Fibroblast of gingiva (primary cell): ENCODE measurements around the gene TRAF3IP3.

Source experiments
- DNase-seq: peaks from one replicate; pipeline ENCODE4 v3.0.0-alpha.2; 2011; ENCODE audit warnings: low read depth

Gene TRAF3IP3, protein sequence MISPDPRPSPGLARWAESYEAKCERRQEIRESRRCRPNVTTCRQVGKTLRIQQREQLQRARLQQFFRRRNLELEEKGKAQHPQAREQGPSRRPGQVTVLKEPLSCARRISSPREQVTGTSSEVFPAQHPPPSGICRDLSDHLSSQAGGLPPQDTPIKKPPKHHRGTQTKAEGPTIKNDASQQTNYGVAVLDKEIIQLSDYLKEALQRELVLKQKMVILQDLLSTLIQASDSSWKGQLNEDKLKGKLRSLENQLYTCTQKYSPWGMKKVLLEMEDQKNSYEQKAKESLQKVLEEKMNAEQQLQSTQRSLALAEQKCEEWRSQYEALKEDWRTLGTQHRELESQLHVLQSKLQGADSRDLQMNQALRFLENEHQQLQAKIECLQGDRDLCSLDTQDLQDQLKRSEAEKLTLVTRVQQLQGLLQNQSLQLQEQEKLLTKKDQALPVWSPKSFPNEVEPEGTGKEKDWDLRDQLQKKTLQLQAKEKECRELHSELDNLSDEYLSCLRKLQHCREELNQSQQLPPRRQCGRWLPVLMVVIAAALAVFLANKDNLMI

DNA sequence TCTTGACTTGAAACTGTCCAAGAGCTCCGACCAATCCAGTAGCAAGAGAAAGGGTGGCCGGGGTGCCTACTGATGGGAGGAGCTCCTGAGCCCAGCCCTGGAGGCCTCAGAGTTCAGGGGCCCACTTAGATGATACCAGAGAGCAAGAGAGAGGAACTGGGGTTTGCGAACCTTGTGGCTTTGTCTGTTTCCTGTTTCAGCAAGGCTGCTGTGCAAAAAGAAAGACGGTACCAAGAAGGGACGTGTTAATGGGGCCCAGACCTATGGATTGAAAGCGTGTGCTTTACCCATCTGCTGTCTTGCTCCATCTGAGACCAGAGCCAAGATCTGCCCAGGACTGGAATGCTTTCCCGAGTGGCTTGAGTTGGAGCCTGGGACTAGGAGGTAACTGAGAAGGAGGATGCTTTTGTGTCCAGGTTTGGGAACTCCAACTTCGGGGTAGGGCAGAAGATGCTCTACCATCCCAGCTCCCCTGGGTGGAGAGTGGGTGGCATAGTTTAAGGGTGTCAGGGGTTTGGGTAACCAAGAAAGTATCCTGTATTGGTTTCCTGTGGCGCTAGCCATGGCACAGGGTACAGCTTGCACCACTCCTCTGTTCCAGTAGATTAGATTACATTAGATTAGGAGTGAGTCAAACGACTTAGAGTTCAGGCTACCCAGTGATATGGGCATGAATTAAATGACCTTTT lies at the start of gene TRAF3IP3:
Gene TRAF3IP3 (plus strand): TSS at position 128 of the 689 bp plus-strand sequence. CDS start 3,987 bp downstream, outside the sequence.
- DNase-seq = no peak

DNA sequence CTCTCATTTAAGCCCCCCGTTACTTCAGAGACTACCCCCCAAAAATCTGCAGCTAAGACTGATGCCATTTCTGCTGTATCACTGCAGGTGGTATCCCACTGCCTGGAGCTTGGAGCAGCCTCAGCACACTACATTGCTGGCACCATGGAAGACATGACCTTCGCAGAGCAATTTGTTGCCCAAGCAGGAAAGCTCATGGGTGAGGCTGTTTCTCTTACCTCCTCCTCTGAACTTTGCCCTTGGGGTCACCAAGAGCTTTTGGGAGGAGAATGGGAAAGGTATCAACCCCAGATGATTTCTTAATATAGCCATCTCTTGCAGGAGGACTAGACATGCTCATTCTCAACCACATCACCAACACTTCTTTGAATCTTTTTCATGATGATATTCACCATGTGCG lies 49.2 kb upstream of the TRAF3IP3 start:
- DNase-seq = no peak

DNA sequence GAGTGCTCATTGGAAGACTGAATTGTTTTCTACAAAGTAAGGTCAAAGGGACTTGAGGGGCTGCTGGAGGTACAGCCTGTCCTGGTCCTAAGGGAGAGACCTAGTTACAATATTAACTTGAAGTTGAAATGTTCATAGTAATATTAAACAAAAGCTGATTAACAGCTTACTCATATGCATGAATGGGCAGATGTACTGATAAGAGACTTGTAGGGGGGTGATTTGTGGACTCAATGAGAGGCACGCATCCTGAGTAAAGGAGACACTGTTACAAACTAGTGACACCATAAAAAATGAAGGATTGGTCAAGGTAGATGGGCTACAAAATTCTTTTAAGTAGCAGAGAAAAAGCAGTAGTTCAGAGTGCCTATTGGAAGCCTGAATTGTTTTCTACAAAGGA lies 48.5 kb upstream of the TRAF3IP3 start:
- DNase-seq = no peak

DNA sequence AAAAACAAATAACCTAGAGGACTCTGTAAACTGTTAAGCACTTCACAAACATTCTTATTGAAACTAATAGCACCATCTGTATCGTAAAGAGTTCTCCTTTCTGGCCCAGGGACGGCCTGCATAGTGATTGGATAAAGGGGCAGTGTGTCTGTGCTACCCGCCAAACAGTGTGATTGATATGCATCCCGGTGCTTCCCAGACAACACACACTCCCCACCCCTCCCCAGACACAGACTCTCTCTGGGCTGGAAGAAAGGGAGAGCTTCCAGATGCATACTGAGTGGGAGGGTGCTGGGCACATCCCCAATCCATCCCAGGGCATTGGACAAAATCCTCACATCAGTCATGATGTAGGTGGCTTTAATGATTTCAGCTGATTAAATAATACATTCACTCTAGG lies 47.6 kb upstream of the TRAF3IP3 start:
- no peak for DNase-seq

DNA sequence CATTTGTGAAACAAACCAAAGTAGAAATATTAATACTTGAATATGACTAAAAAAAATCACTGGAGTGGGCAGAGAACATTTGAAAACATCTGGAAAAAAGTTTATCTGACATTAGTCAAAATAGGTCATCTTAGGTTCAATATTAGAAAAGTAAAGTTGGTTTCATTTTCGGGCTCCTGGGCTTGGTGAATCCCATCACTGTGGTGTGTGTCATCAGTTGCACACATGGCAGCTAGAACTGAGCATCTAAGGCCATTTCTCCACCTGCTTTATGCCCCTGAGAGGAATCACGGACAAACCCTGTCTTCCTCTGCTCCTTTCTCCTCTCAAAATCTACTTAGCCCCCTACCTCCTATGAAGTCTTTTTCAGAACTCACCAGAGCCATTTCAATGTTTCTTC lies 45.8 kb upstream of the TRAF3IP3 start:
- DNase-seq = no peak

DNA sequence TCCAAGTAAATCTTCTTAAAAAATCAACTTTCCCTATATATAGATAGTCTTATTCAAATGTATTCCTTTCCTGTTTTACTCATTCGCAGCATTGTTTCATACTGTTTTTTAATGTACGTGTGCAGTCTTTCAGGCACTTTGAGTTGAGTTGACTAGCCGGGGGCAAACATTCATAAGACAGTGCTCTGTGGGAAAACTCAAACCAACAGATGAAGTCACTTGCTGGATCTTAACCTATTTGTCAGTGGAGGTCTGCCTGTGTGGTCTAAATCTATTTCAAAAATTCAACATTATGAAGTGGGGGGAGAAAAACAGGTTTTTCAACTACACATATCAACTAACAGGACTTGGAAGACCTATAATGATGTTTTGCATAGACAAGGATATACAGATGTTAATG lies 45.0 kb upstream of the TRAF3IP3 start:
- no peak for DNase-seq

DNA sequence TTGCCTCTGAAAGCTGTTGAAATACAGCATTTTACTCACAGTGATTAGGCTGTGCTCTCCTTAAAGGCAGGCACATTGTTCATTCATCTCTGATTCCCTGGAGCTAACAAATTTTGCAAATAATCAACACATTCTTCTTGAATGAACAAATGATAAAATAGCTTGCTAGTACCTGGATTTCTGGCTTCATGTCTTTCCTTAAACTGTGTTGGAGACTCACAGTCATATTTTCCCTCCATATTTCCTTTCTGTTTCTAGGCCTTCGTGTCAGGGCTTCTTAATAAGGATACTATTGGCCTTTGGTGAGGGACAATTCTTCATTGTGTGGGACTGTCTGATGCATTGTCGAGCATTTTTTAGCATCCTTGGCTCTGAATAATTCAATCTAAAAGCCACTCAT lies 41.5 kb upstream of the TRAF3IP3 start:
- no peak for DNase-seq

DNA sequence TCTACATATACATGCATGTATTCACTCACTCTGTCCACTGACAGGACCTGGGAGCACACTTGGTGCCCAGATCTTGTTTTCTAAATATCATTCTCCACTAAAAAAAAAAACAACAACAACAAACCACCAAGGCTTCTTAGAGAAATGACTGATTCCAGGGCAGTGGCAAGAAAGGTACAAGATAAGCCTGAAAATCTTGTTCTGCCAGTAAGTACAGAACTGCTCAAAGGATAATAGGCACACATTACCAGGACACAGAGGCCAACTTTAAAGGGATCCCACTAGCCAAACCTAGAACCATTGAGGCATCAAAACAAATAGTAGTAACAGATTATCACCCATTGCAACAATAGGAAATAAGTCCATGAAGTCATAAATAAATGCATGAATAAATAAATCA lies 40.5 kb upstream of the TRAF3IP3 start:
- no peak for DNase-seq

DNA sequence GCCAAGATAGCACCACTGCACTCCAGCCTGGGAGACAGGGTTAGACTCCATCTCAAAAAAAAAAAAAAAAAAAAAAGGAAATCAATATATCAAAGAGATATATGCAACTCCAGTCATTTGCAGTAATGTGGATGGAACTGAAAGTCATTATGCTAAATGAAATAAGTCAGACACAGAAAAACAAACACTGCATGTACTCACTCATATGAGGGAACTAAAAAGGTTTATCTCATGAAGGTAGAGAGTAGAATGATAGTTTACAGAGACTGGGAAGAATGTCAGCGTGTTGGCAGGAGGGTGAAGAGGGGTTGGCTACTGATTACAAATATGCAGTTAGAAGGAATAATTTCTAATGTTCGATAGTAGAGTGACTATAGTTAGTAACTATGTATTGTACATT lies 38.0 kb upstream of the TRAF3IP3 start:
- no peak for DNase-seq

DNA sequence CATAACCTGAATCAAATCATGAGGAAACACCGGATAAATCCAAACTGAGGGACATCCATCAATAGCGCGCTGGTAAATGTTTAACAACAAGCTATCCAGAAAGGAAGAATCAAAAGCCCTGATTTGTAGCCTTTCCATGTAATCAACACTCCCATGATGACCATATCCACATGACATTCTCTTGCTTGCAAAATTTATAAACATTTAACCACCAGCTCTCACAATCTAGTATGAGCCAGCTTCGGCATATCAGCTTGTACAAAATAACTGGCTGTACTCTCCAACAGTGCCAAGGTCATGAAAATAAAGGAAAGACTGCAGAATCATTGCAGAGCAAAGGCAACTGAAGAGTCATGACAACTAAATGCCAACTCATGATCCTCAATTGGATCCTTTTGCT lies 35.5 kb upstream of the TRAF3IP3 start:
- peak; percentile 61 for DNase-seq

DNA sequence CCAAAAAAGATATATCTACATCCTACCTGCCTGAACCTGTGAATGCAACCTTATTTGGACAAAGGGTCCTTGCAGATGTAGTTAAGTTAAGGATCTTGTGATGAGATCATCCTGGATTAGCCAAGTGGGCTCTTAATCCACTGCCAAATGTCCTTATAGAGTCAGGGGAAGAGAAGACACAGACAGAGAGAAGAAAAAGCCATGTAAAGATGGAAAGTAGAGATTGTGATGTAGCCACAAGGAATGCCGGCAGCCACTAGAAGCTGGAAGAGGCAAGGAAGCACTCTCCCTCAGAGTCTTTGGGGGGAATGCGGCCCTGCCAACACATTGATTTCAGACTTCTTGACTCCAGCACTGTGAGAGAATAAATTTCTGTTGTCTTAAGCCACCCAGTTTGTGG lies 35.0 kb upstream of the TRAF3IP3 start:
- no peak for DNase-seq

DNA sequence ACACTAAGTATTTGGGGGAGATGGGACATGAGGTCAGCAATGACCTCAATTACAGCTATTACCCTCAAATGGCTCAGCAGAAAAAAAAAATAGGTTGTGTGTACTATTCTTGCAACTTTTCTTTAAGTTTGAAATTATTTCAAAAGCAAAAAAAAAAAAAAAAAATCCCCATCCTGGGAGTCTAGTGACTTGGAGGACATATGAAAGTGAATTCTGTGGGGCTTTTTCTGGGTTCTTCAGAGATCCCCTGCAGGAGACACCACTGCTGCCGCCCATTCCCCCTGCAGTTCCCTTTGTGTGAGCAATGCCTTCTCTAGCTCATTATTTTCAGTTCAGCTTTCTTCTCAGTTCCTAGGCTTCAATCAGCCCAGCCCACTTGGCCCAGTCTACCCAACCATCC lies 34.5 kb upstream of the TRAF3IP3 start:
- DNase-seq = no peak

DNA sequence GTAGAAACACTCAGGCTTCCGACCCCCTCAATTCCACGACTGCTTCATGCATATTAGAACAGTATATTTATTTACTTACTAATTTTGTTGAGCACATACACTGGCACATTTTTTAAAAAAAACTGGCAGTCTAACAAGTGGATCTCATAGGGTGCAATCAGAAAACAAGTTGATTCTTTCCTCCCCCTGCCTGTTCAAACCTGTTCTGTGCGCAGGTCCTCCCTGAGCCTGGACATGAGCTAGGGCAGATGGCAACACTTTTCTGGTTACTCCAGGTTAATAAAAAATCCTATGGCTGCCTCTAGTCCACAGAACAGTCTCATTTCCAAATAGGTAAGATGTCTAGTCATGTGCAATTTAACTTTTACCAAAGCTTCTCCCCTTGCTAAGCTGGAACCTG lies 32.6 kb upstream of the TRAF3IP3 start:
- DNase-seq = no peak

DNA sequence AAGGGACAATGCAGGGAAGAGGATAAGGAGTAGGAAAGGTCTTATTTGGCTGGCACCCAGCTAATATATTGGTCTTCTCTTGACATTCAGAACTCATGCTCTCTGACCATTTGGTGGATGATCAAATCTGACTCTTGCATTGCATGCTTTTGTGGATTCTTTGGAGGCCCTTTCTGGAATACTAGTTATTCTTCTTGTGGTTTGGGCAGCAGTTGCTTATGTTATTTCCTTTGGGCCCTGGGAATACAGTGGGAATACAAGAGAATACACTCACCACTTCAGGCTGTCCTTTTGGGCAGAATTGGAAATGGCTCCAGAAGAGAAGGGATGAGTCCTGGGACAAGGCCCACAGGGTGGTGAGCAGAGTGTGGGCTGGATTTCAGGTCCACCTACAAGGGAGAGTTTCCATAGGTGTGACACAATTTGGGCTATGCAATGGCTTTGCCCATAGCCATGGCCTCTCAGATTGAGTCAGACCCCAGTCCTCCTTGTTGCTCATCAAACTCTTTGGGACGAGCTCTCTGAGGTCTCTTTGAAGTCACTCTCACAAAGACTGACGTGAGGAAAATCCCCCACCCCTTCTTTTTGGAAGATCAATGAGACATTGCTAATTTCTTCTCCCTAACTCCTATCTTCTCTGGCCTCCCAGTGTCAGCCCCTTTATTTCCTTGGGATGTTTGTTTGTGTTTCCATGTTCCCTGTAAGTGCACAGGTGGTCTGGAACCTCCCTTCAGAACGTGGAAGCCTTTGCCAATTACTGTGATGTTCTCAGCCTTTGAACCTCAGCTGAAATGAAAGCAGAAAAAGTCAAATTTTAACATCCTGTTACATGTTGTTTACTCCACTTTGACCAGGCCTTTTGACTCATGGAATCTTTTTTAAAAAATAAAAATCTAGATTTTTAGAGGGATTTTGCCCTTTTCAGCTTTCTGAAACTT lies 31.8 kb upstream of the TRAF3IP3 start:
- DNase-seq = no peak

DNA sequence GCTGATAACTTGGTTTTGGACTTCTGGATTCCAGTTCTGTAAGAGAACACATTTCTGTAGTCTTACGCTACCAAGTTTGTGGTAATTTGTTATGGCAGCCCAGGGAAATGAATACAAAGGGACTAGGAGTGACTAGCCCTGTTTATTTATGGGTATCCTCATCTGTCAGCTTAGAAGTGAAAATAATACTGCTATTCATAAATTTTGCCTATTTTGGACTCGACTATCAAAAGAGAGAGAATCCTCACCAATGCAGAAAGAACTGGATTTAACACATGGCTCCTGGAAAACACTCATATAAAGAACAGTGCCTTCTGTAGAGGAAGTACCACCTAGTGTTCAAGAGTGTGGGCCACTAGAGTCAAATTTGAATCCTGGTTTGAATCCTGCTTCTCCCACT lies 28.6 kb upstream of the TRAF3IP3 start:
- no peak for DNase-seq

DNA sequence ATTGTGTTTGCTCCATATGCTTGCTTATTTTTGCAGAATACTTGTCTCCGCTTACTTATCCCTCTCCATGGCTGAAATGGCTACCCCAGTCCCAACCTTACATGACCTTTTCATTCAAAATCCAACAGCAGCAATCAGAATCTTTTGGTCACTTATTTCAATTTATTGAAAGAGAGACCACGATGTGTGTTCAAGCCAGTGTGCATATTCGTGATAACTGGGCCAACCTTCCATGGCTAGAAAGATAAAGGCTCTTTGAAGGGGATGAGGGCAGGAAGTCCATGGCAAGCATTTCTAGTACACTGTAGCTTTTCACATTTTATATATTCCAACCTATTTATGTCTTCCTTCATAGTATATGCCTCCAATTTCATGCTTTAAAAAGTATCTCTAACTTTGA lies 28.1 kb upstream of the TRAF3IP3 start:
- no peak for DNase-seq

DNA sequence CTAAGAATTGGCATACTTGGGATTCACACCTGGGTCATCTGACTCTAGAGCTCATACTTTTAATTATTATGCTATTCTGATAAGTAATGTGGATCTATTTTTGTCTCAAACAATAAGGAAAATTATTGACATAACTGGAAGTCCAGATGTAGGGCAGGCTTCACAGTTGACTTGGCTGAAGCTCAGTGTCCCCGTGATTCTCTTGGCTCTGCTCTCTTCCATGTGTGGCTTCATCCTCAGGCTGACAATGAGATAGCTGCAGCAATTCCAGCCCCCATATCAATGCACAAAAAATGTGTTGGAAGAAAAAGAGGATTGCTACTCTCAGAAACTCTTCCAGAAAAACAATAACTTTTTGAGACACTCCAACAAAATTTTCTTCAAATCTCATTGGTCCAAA lies 27.4 kb upstream of the TRAF3IP3 start:
- no peak for DNase-seq

DNA sequence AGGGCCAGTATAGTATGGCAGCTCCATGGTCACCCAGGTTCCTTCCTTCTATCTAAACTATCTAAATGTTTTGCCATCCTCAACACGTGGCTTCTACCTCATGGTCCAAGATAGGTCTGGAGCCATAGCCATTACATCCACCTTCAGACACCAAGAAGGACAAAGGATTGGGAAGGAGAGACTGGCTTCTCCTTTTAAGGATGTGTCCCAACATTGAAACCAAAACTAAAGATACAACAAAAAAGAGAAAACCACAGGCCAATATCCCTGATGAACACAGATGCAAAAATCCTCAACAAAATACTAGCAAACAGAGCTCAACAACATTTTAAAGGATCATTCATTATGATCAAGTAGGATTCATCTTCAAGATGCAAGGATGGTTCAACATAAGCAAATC lies 26.4 kb upstream of the TRAF3IP3 start:
- no peak for DNase-seq

DNA sequence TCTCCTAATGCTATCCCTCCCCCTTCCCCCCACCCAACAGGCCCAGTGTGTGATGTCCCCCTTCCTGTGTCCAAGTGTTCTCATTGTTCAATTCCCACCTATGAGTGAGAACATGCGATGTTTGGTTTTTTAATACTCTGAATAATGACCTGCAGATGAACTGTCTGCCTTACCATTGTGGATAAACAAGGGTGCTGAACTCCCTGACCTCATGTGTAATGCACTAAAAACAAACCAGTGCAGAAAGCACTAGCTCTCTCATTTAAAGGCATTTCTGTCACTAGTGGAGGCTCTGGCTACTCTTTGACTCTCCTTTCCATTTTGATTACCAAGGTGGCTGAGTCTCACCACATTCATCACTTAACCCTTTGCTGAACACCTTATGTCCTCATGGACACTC lies 23.1 kb upstream of the TRAF3IP3 start:
- DNase-seq = no peak

DNA sequence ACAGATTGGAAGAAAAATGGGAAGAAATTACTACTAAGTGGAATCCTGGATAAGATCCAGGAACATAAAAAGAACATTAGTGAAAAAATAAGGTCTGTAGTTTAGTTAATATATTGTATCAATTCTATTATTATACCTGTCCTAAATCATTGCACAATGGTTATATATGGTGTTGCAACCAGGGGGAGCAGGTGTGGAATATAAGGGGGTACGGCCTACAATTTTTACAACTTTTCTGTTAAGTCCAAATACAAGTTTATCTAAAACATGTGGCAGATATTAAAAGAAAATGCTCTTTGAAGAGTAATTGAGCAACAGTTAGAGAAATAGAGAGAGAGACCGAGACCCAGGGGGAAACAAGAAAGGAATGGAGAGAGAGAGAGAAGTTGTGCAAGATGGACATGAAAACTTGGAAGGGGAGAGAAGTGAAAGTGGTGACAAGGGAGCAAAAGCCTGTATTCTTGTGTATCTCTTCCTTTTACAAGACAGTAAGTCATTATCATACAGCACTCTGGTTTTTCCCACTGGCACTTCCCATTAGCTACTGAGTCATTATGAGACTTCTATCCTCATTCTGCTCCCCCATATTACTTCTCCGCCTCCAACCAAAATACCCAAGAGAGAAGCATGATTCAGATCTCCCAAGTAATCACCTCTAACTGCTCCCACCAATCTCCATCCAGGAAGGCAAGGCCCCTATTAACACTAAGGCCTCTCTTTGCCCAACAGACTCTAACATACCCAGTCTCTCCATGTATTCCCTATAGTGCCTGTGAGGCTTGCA lies 22.3 kb upstream of the TRAF3IP3 start:
- DNase-seq = peak; percentile 50

DNA sequence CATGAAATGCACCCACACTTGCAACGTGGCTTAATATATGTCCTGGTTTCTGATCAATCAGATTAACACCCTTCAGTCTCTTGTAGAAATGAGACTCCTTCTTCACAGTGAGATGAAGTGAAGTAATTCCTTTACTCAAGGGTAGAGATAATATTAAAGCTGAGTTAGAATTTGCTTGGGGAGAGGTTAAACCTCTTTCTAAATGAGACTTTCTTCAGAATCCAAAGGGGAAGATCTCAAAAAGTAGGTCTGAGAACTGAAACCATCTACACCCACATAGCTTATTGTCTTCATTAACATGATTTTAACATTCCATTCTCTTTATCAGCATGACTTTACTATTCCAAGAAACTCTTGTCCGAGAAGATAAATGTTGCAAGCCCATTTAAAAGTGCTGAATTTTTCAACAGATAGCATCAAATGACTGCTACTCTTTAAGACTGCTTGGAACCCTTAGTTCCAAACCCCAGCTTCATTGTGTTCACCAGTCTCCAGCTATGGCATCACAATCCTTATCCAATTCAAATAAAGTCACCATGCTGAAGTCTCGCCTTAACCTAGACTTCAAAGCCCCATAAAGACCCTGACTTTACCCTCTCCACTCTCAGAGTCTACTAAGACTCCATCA lies 19.2 kb upstream of the TRAF3IP3 start:
- no peak for DNase-seq
